Neutrophil (primary cell): Measurements from ENCODE around the gene CBFA2T3.
A peak's percentile ranks its signal among the peaks of the same experiment; 100 is the strongest.

ENCODE experiments used
- H3K27ac ChIP-seq: fragments of 200-600 bp; sonication (generic); 2 replicates; pipeline ENCODE4 v1.5.1; 2016; ENCODE audit warnings: mild to moderate bottlenecking, moderate library complexity
- H3K27me3 ChIP-seq: fragments of 200-600 bp; sonication (generic); 2 replicates; pipeline ENCODE4 v1.6.0; 2016; ENCODE audit warnings: mild to moderate bottlenecking
- H3K36me3 ChIP-seq: fragments of 200-600 bp; sonication (generic); 2 replicates; pipeline ENCODE4 v1.5.1; 2017
- H3K4me1 ChIP-seq, 2 experiments: fragments of 200-600 bp in 1 of 2; sonication (generic) in 1 of 2; 1 replicate in 1 of 2; 2 replicates in 1 of 2; pipeline versions ENCODE4 v1.5.1 to v1.6.1; 2013 to 2016; ENCODE audit warnings: low read depth in 1 of 2, low read length in 1 of 2, mild to moderate bottlenecking in 1 of 2, moderate library complexity in 1 of 2; ENCODE audit not compliant: control insufficient read depth in 1 of 2, insufficient read depth in 1 of 2
- H3K4me3 ChIP-seq, 2 experiments: fragments of 200-600 bp in 1 of 2; sonication (generic) in 1 of 2; 1 replicate in 1 of 2; 2 replicates in 1 of 2; pipeline ENCODE4 v1.5.1; 2013 to 2016; ENCODE audit warnings: low read depth in 1 of 2, low read length in 1 of 2, mild to moderate bottlenecking in 1 of 2, moderate library complexity in 1 of 2
- H3K9me3 ChIP-seq: fragments of 200-600 bp; sonication (generic); 2 replicates; pipeline ENCODE4 v1.5.1; 2016
- CTCF ChIP-seq: fragments of 200-600 bp; sonication (generic); IDR thresholded peaks from 2 replicates; pipeline ENCODE4 v1.5.1; 2016; ENCODE audit warnings: antibody characterized with exemption

The CBFA2T3 gene

GRCh38 chr16:88864099-88864498 is 112.9 kb downstream of the CBFA2T3 start:
- no peak for TF ChIP-seq CTCF
- Histone ChIP-seq H3K36me3 (peaks cover 31% of the 10 kb centered on the region), H3K4me3 (no peak overlapping the region), H3K27ac (no peak overlapping the region), H3K27me3 (peaks cover 3% of the 10 kb centered on the region), H3K4me1 (peaks cover 2 to 6% of the 10 kb centered on the region in 2 experiments), H3K9me3 (no peaks in the 10 kb centered on the region)

GRCh38 chr16:88863426-88863825 is 113.6 kb downstream of the CBFA2T3 start:
- Histone ChIP-seq H3K36me3 (peaks cover 31% of the 10 kb centered on the region), H3K27me3 (no peaks in the 10 kb centered on the region), H3K9me3 (no peaks in the 10 kb centered on the region), H3K4me1 (peaks cover 9 to 13% of the 10 kb centered on the region in 2 experiments), H3K4me3 (no peak overlapping the region), H3K27ac (no peak overlapping the region)
- no peak for TF ChIP-seq CTCF

- no peak overlapping the region for H3K27ac ChIP-seq
- no peaks in the 10 kb centered on the region for H3K27me3 ChIP-seq
- peaks cover 14 to 18% of the 10 kb centered on the region in 2 experiments for H3K4me1 ChIP-seq
- no peak for TF ChIP-seq CTCF
- H3K9me3 ChIP-seq: no peaks in the 10 kb centered on the region
- H3K4me3 ChIP-seq: no peak overlapping the region
- H3K36me3 ChIP-seq: peaks cover 31% of the 10 kb centered on the region
Measured at GRCh38 chr16:88862968-88863367, 114.0 kb downstream of the CBFA2T3 start.

DNA sequence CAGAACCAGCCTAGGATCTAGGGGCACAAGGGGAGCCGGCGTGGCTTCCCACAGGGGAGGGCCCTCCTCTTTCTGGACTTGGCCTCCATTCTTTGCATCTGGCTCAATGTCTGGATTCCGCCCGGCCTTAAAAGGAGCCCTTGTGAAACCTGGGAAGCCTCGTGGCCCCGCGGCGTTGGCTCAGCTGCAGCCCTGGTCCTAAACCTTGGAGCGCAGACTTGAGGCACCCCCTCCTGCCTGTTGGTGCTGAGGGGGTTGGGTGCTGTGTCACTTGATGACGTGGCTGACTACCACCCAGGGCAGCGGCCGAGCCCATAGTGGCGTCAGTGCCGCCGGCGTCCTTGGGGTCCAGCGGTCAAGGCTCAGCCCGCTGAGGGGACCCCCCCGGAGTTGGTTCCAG is 115.6 kb downstream of the CBFA2T3 start:
- no peaks in the 10 kb centered on the region for H3K27me3 ChIP-seq
- no peak overlapping the region for H3K27ac ChIP-seq
- peaks cover 31% of the 10 kb centered on the region for H3K36me3 ChIP-seq
- H3K4me3 ChIP-seq: no peak overlapping the region
- H3K4me1 ChIP-seq: peaks cover 22 to 27% of the 10 kb centered on the region in 2 experiments
- TF ChIP-seq CTCF: no peak
- no peaks in the 10 kb centered on the region for H3K9me3 ChIP-seq

GRCh38 chr16:88859381-88860091 is 117.5 kb downstream of the CBFA2T3 start:
- H3K4me1 ChIP-seq: peaks cover 40 to 45% of the 10 kb centered on the region in 2 experiments
- no peaks in the 10 kb centered on the region for H3K9me3 ChIP-seq
- TF ChIP-seq CTCF: no peak
- H3K4me3 ChIP-seq: no peak overlapping the region
- H3K36me3 ChIP-seq: peaks cover 31% of the 10 kb centered on the region
- H3K27ac ChIP-seq: peak overlapping the region; percentile 2
- no peaks in the 10 kb centered on the region for H3K27me3 ChIP-seq
